Activated CD8-positive, alpha-beta memory T cell treated with anti-CD3 and anti-CD28 coated beads, Interleukin-2, amount 50 U/mL, for 48 hours (primary cell): ENCODE data around the gene NDC80.
"Not testable (repeated sequence)": the region's sequence is repeated elsewhere in the genome, so short reads cannot be mapped to it uniquely, and the experiment has no call there.

ENCODE experiments used
- DNase-seq: peaks from one replicate; pipeline ENCODE4 v3.0.0-alpha.2; 2020

The NDC80 gene

DNA sequence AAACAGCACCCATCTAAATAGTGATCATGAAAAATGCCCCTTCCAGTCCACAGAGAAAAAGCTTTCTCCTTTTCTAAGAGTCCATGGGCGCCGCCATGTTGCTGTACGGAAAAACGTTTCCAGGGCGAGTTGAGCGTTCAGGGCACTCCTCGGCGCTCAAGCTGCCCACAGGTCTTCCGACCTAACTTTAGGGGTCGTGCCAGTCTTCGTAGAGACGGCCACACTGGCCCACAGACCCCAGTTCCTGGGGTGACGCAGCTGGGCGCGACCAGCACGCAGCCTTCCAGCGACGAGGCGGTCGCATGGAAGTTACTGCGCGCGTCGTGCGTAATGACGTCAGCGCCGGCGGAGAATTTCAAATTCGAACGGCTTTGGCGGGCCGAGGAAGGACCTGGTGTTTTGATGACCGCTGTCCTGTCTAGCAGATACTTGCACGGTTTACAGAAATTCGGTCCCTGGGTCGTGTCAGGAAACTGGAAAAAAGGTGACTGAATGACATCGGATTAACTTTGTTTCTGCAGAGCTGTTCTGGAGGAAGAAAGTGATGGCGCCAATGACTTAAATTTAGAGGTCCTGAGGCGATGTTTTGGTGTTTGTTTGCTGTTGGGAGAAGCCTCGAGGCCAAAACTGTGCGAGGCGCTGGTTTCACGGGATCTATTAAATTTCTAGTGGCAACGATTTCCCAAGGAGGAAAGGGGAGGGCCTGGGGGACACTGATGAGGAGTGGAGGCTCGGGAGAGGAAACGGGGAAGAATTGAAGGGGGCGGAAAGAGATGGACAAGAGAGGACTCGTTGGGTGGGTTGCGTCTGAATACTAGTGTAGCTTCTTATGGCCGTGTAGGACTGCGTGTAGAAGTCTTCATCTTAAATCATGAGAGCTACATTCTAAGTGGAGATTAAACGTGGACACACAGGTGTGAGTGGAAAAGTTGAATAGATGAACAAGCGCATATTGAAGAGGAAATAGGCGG lies at the start of gene NDC80, which contains the start of gene METTL4:
TSS of gene NDC80 (plus strand) at position 358 of the 971 bp plus-strand sequence. CDS start 1,429 bp downstream, outside the sequence.
TSS of gene METTL4 (minus strand) at position 306 of the 971 bp plus-strand sequence. CDS start 4,289 bp downstream, outside the sequence.
- peak; percentile 94 for DNase-seq

DNA sequence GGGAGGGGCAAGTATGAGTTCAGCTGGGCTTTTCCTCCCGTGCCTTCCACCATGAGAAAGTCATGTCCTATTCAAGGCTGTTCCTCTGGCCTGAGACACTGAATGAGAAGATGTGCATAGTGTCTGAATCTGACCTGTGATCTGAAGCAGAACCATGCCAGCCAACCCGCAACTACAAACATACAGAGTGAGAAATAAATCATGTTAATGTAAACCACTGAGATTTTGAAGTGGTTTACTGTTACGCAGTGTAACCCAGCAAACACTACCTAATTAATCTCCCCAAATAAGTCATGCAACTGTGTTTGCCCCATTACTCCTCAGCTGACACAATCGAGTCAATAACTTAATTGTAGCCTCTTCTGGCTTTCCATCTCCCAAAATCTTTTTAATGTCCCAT lies 49.2 kb upstream of the NDC80 start:
- no peak for DNase-seq

- not testable (repeated sequence) for DNase-seq
Observed at GRCh38 chr18:2524794-2525198, 46.6 kb upstream of the NDC80 start.

DNA sequence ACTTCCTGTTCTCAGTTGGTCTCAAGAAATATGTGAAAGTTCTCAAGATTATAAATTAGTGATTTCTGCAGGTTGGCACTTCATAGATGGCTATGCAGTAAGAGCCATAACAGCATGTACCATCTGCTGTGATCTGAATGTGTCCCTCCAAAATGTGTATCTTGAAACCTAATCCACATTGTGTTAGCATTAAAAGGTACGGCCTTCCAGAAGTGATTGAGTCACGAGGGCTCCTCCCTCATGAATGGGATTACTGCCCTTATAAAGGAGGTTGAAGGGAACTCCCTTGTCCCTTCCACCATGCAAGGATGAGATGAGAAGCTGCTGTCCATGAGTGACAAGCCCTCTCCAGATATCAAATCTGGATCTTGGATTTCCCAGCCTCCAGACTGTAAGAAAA lies 45.0 kb upstream of the NDC80 start:
- no peak for DNase-seq

GRCh38 chr18:2529154-2529553 lies 42.2 kb upstream of the NDC80 start:
- no peak for DNase-seq

- no peak for DNase-seq
Observed at GRCh38 chr18:2531751-2532150, 39.6 kb upstream of the NDC80 start.

GRCh38 chr18:2532797-2533196 lies 38.6 kb upstream of the NDC80 start:
- DNase-seq, result no peak

DNA sequence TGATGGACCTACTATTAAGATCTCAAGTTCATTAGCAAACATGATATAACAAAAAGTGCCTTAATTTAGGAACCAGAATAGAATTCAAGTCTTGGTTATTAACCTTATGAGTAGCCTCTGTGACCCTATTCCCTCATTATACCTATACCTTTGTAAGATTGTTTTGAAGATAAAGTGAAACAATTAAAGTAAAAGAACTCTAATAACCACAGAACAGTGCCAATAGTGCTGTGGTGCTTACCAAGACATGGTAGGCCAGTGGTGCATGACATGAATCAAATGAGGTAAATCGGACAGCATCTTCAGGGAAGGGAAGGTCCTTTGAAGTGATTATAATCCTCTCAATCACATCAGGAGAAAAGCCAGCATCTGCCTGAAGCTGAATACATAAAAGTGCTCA lies 36.5 kb upstream of the NDC80 start:
- no peak for DNase-seq

- no peak for DNase-seq
Observed at GRCh38 chr18:2535419-2535910, 35.9 kb upstream of the NDC80 start.

DNA sequence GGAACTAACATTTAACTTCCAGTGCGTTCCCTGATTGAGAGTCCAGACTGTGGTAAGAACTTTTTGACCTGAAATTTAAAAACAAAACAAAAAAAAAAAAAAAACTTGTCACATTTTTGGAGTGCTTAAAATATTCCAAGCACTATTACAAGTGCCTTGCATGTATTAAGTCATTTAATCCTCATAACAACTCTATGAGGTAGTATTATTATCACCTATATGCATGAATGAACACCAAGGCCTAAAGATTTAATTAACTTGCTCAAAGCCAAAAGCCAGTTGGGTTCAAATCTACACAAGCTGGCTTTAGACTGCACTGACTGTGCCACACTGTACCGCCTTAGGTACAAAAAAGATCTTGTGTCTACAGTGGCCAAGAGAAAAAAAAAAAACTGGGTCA lies 35.3 kb upstream of the NDC80 start:
- DNase-seq, result no peak

GRCh38 chr18:2536493-2536892 lies 34.9 kb upstream of the NDC80 start:
- DNase-seq, result no peak

DNA sequence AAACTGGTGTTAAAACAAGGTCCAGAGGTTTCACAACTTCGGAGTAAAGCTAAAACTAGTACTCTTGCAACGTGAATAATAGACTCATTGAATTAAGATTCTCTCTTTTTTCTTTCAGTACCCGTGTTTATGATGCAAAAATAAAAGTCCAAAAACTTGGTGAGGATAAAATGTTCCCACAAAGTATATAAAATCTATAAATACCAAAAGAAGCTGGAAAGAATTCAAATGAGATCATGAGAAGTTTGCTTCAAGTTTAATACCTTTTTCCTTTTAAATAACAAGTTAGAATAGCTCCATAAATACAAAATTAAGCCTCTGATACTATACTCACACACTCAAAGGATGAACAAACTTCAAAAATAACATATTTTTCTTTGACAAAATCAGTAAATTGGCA lies 34.1 kb upstream of the NDC80 start:
- no peak for DNase-seq

GRCh38 chr18:2538236-2538635 lies 33.1 kb upstream of the NDC80 start:
- no peak for DNase-seq

GRCh38 chr18:2538844-2539243 lies 32.5 kb upstream of the NDC80 start:
- no peak for DNase-seq

DNA sequence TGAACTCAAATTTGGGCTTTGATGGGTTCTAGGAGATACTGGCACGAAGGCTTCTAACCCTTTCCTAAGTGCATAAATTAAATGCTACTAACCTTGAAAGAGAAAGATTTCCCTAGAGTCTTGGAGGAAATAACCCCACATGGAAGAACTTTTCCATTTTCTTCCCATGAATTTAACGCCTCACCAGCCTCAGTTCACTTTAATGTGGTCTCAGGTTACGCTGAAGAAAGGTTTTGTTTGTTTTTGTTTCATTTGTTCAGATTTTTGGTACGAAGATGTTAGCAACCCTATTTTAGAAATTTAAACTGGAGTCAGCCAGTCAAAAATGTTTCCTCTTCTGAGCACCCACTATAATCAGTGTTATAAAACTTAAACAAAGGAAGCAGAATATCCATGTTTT lies 30.8 kb upstream of the NDC80 start:
- no peak for DNase-seq

DNA sequence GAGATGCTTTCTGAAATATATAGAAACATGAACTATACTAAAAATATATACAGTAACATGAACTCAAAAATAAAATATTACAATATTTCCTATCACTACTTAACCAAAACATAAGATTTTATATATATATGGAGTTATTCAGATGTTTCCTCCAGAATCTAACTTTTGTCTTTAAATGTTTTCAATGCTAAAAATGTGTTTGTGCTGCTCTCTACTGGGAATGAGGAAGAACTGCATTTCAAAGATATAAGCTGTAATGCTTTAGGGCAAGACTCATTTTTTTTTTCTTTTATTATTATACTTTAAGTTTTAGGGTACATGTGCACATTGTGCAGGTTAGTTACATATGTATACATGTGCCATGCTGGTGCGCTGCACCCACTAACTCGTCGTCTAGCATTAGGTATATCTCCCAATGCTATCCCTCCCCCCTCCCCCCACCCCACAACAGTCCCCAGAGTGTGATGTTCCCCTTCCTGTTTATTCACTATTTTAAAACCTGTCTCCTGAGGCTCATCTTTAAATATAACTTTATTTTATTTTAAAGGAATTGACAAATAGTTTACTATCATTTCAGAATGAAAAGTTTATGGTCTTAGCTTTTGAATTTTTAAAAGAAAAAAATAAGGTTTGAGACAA lies 29.3 kb upstream of the NDC80 start:
- DNase-seq, result not testable (repeated sequence)

GRCh38 chr18:2545155-2545554 lies 26.2 kb upstream of the NDC80 start:
- DNase-seq, result no peak

GRCh38 chr18:2547477-2548087 lies 23.8 kb upstream of the NDC80 start:
- no peak for DNase-seq

GRCh38 chr18:2549462-2549861 lies 21.9 kb upstream of the NDC80 start:
- no peak for DNase-seq

- no peak for DNase-seq
Observed at GRCh38 chr18:2551425-2551824, 19.9 kb upstream of the NDC80 start.

GRCh38 chr18:2554696-2555095 lies 16.7 kb upstream of the NDC80 start:
- DNase-seq, result no peak

- DNase-seq, result no peak
Observed at GRCh38 chr18:2555895-2556294, 15.5 kb upstream of the NDC80 start.

DNA sequence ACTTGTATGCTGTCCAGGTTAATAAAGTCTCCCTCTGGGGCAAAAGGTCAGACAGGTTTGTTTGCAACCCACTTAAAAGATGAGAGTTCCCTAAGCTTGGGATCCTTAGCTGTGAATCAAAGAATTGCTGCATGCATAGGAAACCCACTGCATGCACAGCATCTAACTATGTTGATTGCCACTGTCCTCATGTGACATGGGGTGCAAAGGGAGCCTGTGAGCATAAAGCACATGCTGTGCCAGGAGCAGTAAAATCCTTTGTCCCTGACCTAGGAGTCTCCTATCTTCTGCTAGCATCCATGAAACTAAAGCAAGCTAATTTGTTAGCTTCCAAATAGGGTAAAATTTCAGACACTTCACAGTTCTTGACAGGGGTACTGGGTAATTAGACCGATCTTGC lies 13.8 kb upstream of the NDC80 start:
- no peak for DNase-seq
